ENCODE data around the gene ATRAID. TPM values are rescaled to one million over a fixed set of nuclear protein-coding genes. Genes with fewer than 3 reads are reported as not detected.

Gene ATRAID
- polyA plus RNA-seq, 6 donors from 2014 or later: 296 to 424 (median 357) TPM

DNA sequence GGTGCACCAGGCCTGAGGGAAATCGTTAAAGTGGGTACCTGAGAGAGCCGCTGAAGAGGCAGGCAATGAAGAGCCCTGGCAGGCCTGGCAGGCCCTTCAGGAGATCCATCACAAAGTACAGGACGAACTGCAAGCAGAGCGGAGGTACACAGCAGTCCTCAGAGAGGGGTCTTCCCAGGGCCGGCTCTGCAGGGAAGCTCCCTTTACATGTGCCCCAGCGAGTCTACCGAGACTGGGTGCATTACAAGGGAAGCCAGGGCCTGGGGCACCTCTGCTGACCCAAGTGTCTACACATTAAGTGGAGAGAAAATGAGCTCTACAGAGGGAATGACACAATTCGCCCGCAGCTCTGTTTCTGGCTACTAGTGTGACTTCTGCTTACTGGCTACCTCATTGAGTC is 8.1 kb upstream of the ATRAID start:
- H3K4me3 Mint-ChIP-seq: no peak overlapping the region
- no peaks in the 10 kb centered on the region for H3K27me3 Mint-ChIP-seq
- H3K27ac Mint-ChIP-seq: peak overlapping the region in 2 of 6 donors; percentile 47

DNA sequence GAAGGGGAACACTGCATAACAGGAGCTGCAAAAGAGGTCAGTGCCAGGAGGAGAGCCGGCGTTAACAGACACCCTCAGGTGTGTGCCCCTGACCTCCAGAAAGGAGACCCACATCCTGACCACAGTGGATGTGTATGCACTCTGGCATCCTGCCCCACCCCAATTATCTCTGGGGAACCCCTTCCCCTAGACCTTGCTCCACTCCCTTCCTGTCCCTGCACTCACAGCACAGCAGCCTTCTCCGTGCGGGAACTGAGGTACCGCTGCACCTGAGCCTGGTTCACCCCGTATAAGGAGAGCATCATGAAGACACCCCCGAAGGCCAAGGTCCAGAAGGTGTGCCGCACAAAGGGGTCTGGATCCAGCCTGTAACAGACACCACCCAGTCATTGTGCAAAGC is 7.3 kb upstream of the ATRAID start:
- no peak for DNase-seq
- Mint-ChIP-seq H3K4me1 (peaks cover 2 to 14% (median 8%) of the 10 kb centered on the region in 3 donors), H3K9me3 (no peaks in the 10 kb centered on the region), H3K27me3 (no peaks in the 10 kb centered on the region), H3K4me3 (no peak overlapping the region), H3K36me3 (peaks cover 12 to 59% of the 10 kb centered on the region in 2 donors), H3K27ac (peak overlapping the region in 2 of 6 donors; percentile 58 to 72)
- no peak for ATAC-seq (ENCODE audit: low read depth in 2 of 2)

More for the DNA sequence above, 8.1 kb upstream of the ATRAID start:
- ATAC-seq (ENCODE audit: low read depth in 2 of 2) (no peak), DNase-seq (no peak)
- H3K36me3 Mint-ChIP-seq: peaks cover 12 to 63% of the 10 kb centered on the region in 2 donors
- peaks cover 0 to 10% (median 3%) of the 10 kb centered on the region in 3 donors for H3K4me1 Mint-ChIP-seq
- H3K9me3 Mint-ChIP-seq: no peaks in the 10 kb centered on the region

DNA sequence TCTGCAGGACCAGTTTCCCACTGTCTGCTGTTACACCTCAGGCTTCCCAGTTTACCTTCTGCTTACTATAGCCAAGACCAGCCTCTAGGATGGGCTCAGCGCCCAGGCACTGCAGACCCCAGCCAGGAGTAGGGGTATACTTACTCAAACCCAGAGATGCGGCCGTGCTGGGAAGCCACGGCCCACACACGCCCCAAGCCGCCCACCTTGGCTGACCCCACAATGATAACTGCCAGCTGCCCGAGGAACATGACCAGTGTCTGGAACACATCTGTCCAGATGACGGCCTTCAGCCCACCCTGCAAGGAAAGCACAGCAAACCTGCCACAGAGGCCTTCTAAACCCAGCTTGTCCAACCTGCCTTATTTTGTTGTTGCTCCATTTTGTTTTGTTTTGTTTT is 6.6 kb upstream of the ATRAID start:
- DNase-seq: no peak
- Mint-ChIP-seq H3K27ac (peak overlapping the region in 4 of 6 donors; percentile 5 to 58 (median 18)), H3K4me1 (peaks cover 7 to 19% (median 14%) of the 10 kb centered on the region in 3 donors), H3K27me3 (no peaks in the 10 kb centered on the region), H3K4me3 (no peak overlapping the region), H3K9me3 (no peaks in the 10 kb centered on the region), H3K36me3 (peaks cover 12 to 55% of the 10 kb centered on the region in 2 donors)
- no peak for ATAC-seq (ENCODE audit: low read depth in 2 of 2)

DNA sequence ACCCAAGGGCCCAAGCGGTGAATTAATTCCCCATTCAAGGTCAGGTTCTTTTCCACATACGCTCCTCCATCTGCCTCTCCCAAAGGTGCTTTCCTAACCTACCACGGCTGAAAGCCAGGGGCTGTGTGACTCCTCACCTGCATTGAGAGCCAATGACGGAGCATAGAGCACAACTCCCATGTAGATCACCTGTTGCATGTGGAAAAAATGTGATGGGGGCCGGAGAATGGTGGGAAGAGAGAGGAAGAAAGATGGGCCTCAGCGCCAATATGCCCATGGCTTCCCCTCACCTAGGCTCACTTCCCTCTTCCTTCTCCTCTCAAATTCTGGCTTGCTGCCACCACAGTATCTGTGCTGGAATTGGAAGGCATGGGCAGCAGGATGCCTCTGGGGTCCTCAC is 5.5 kb upstream of the ATRAID start:
- Mint-ChIP-seq H3K36me3 (peaks cover 12 to 55% of the 10 kb centered on the region in 2 donors), H3K4me1 (peaks cover 11 to 23% (median 18%) of the 10 kb centered on the region in 3 donors), H3K27ac (peak overlapping the region in 1 of 6 donors; percentile 2), H3K27me3 (no peaks in the 10 kb centered on the region), H3K4me3 (peak overlapping the region in 2 of 8 donors; percentile 17 to 42), H3K9me3 (no peaks in the 10 kb centered on the region)
- no peak for ATAC-seq (ENCODE audit: low read depth in 2 of 2)
- no peak for DNase-seq

DNA sequence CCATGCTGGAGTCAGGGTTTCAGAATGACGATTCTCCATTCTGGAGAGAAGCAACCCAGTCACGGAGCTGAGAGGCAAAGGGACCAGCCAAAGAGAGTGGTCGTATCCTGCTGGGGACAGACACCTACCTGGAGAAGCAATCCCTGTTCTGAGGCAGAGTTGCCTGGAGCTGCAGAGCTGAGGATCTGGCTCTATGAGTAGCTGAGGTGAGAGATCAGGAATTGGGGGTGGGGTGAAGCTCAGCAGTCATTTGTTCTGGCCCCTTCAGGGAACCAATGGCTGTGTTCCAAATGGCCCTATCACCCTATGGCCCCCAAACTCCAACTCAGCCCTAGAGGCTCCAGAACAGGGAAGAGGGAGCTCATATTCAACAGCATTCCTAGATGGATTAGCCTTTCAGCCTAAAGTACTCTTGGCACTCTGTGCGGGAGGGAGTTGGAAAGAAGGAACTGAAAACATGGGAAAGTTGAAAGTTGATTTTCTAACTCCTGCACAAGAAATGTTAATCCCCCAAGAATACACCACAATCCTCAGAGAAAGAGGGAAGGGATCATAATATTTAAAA is 3.3 kb upstream of the ATRAID start:
- Mint-ChIP-seq H3K27ac (no peak overlapping the region), H3K9me3 (no peaks in the 10 kb centered on the region), H3K27me3 (no peaks in the 10 kb centered on the region), H3K4me3 (peak overlapping the region in 2 of 8 donors; percentile 42 to 64), H3K36me3 (peaks cover under 1 to 34% of the 10 kb centered on the region in 2 donors), H3K4me1 (peaks cover 24 to 32% (median 29%) of the 10 kb centered on the region in 3 donors)
- DNase-seq (no peak), ATAC-seq (ENCODE audit: low read depth in 2 of 2) (no peak)

DNA sequence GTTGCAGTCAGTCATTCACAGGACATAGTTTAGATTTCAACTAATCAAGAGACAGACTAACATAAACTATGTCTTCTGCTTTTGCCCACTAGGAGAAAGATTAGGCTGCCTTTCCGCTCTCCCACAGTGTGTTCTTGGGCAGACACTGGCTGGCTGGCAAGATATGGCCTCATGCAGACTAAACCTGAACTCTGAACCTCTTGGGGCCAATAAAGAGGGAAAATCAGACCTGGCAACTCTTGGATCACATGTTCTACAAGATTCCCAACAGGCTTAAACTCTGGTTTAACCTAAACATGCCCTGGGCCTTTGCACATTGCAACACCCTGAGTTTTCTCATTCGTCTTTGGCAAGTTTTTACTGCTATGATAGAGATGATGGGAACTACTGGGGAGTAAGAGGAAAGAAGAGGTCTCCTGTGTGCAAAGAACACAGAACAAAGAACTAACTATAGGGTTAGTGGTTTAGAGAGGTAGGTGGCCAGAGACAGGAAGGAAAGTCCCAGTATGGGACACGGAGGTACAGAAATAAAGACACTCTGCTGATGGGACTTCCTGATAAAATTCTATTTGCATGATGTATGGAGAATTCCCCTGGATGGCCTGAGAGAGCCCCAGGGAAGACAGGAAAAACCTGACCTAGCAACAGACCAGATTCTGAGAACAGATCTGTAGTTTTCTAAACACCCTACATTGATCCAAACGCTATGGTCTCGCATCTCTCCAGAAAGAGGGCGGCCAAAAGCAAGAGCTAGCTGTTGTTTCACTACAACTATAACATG is 2.0 kb upstream of the ATRAID start:
- ATAC-seq (ENCODE audit: low read depth in 2 of 2): no peak
- peaks cover 27 to 34% (median 30%) of the 10 kb centered on the region in 3 donors for H3K4me1 Mint-ChIP-seq
- H3K4me3 Mint-ChIP-seq: peak overlapping the region; percentile 1 to 83 (median 63)
- no peaks in the 10 kb centered on the region for H3K27me3 Mint-ChIP-seq
- H3K27ac Mint-ChIP-seq: peak overlapping the region in 4 of 6 donors; percentile 24 to 87 (median 64)
- no peak for DNase-seq
- peaks cover 0 to 25% of the 10 kb centered on the region in 2 donors for H3K36me3 Mint-ChIP-seq
- no peaks in the 10 kb centered on the region for H3K9me3 Mint-ChIP-seq

DNA sequence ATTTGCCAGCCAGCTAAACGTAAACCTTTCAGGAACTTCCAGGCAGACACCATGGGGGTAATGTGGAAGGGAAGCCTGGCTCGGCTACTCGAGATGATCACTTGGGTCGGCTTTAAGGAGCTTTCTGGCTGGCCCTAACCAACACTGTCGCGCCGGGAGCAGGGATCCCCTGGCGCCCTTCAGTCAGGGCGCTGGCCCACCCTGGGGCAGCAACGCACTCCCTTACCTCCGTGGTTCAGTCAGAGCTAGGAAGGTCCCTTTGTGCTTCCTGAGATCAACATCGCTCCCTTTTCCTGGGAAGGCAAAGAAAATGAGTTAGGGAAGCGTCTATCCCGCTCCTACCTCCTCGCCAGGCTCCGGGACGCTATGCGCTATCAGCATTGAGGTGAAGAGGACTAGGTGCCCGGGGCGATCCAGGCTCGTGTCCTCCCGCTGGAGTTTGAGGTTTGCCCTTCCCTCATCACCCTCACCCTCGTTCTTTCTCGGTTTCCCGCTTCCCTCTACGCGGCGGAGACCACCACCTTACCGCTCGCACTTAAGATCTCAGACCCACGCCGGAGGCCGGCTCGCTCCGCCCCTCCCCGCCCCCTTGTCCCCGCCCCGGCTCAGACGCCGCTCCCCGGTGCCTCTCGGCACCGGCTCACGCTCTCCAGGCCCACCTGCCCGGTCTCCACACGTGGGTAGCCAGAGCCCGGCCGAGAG is 449 bp upstream of the ATRAID start:
- Mint-ChIP-seq H3K36me3 (peaks cover 0 to 9% of the 10 kb centered on the region in 2 donors), H3K27me3 (no peaks in the 10 kb centered on the region), H3K4me3 (peak overlapping the region; percentile 87 to 100 (median 94)), H3K27ac (peak overlapping the region; percentile 74 to 99 (median 94)), H3K4me1 (peaks cover 32 to 36% (median 35%) of the 10 kb centered on the region in 3 donors), H3K9me3 (no peaks in the 10 kb centered on the region)
- no peak for ATAC-seq (ENCODE audit: low read depth in 2 of 2)
- no peak for DNase-seq

DNA sequence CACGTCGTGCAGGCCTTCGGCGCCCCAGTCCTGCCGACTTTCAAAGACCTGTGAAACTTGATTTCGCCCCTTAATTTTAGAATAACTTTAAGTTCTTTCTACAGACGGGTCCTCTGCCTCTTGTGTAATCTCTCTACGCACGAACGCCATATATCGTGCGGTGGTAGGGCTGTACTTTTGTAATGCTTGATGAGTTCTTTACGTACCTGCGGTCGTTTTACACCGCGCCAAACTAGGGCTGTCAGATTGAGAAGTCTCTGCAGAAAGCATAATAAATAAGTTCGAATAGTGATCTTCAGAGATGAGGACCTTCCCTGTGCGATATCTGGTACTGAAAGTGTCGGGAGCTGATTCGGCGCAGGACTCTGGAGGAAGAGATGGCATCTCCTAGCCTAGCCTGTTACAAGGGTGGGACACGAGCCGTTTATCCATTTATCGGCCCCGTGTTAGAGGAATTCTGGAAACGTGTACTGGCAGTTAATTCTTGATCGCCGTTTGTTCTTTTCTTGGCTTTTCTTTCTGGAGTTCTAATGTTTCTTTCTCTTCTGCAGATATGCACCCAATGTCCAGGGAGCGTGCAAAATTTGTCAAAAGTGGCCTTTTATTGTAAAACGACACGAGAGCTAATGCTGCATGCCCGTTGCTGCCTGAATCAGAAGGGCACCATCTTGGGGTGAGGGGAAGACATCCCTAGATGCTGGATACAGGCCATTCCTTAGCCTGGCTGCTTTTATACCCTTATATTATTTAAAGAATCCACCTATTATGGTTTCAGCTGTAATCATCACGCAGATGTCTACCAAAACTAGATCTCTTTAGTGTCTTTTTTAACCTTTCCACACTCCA is 1.0 kb downstream of the ATRAID start:
- peaks cover 42 to 50% (median 45%) of the 10 kb centered on the region in 3 donors for H3K4me1 Mint-ChIP-seq

DNA sequence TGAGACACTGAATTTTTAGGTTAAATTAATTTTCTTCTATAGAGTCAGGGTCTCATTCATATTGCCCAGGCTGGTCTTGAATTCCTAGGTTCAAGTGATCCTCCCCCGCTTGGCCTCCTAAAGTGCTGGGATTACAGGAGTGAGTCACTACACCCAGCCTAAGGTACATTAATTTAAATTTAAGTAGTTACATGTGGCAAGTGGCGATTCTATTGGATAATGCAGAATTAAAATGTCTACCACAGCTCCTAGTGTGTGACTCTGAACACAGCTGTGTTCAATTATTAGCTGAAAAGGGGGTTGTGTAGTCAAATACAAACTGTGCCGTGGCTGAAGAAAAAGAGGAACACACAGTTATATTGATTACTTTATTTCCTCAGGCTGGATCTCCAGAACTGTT is 3.1 kb downstream of the ATRAID start:
- Mint-ChIP-seq H3K27me3 (no peaks in the 10 kb centered on the region), H3K27ac (peak overlapping the region in 1 of 6 donors; percentile 11), H3K9me3 (no peaks in the 10 kb centered on the region), H3K36me3 (no peaks in the 10 kb centered on the region), H3K4me3 (peak overlapping the region in 2 of 8 donors; percentile 63 to 91), H3K4me1 (peaks cover 44 to 55% (median 47%) of the 10 kb centered on the region in 3 donors)
- DNase-seq (no peak), ATAC-seq (ENCODE audit: low read depth in 2 of 2) (no peak)

More for the DNA sequence above, 1.0 kb downstream of the ATRAID start:
- ATAC-seq (ENCODE audit: low read depth in 2 of 2) (peak; percentile 65 to 70), DNase-seq (peak; percentile 76)
- H3K9me3 Mint-ChIP-seq: no peaks in the 10 kb centered on the region
- peak overlapping the region; percentile 91 to 100 (median 100) for H3K4me3 Mint-ChIP-seq
- H3K36me3 Mint-ChIP-seq: no peaks in the 10 kb centered on the region
- H3K27ac Mint-ChIP-seq: peak overlapping the region; percentile 99 to 100 (median 100)
- no peaks in the 10 kb centered on the region for H3K27me3 Mint-ChIP-seq

DNA sequence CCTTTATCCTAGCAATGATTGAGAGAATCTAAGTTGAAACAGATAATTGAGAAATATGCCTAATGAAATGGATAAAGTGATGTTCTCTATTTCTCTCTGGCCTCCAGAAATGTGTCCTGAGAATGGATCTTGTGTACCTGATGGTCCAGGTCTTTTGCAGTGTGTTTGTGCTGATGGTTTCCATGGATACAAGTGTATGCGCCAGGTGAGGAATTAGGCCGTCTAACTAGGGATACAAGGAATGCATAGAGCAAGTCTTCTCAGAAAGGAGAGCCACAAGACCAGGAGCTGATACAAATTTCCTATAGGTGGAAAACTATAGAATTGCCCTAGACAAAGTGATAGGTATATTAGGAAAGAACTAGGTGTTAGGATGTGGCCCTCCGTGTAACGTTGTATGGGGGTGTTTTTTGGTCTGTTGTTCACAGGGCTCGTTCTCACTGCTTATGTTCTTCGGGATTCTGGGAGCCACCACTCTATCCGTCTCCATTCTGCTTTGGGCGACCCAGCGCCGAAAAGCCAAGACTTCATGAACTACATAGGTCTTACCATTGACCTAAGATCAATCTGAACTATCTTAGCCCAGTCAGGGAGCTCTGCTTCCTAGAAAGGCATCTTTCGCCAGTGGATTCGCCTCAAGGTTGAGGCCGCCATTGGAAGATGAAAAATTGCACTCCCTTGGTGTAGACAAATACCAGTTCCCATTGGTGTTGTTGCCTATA is 4.7 kb downstream of the ATRAID start:
- DNase-seq (no peak), ATAC-seq (ENCODE audit: low read depth in 2 of 2) (no peak)
- no peaks in the 10 kb centered on the region for H3K36me3 Mint-ChIP-seq
- peak overlapping the region; percentile 77 to 96 (median 94) for H3K27ac Mint-ChIP-seq
- H3K4me3 Mint-ChIP-seq: peak overlapping the region; percentile 90 to 99 (median 97)
- H3K9me3 Mint-ChIP-seq: no peaks in the 10 kb centered on the region
- H3K27me3 Mint-ChIP-seq: no peaks in the 10 kb centered on the region
- H3K4me1 Mint-ChIP-seq: peaks cover 41 to 47% (median 42%) of the 10 kb centered on the region in 3 donors

DNA sequence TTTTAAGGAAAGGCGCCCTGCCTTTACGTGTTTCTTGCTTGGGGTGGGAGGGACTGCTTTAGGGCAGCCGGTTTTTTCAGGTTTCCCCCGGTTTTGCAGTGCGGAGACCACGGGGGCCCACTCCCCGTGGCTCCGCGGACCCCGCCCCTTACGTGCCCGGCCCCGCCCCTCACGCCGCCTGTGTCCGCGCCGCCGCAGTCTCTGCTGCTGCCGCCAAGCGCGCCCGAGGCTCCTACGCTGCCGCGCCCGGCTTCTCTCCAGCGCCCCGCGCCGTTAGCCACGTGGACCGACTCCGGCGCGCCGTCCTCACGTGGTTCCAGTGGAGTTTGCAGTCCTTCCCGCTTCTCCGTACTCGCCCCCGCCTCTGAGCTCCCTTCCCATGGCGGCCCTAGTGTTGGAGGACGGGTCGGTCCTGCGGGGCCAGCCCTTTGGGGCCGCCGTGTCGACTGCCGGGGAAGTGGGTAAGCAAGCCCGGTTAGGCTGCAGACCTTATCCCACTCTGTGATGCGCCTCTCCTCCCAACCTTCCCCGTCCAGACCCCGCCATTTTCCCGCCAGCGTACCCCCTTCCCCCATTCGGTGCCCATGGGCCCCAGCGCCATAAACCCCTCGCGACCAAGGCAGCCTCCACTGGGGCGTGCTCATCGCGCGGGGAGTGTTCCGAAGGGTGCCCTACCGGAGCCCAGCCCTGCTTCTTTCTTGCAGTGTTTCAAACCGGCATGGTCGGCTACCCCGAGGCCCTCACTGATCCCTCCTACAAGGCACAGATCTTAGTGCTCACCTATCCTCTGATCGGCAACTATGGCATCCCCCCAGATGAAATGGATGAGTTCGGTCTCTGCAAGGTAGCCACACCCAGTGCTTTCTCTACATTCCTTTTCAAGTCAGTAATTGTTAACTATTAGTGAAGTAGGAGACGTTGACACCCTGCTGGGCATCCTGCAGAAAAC is 5.6 kb downstream of the ATRAID start, which contains the start of gene CAD:
CAD (plus strand) TSS at position 197 of the 949 bp plus-strand sequence; CDS start at position 380, 183 bp downstream.
- Mint-ChIP-seq H3K9me3 (no peaks in the 10 kb centered on the region), H3K4me1 (peaks cover 42 to 46% (median 42%) of the 10 kb centered on the region in 3 donors), H3K36me3 (peaks cover 4 to 6% of the 10 kb centered on the region in 2 donors), H3K27ac (peak within 1 kb of the TSS; percentile 88 to 99 (median 95)), H3K27me3 (no peaks in the 10 kb centered on the region), H3K4me3 (peak within 1 kb of the TSS; percentile 90 to 99 (median 97))
- peak; percentile 63 to 69 for ATAC-seq (ENCODE audit: low read depth in 2 of 2)
- DNase-seq: peak; percentile 79

Data from naive B cell (primary cell).